AG04450 (cell line): ENCODE data around the gene PARD6B. TPM values are rescaled to one million over a fixed set of nuclear protein-coding genes. Genes with fewer than 3 reads are reported as not detected.

Source experiments
- CTCF ChIA-PET: fragments of 300-600, 350-600 bp; formaldehyde crosslinking; extraction: SDS; loops from one replicate; lab custom pipeline; 2022; ENCODE audit warnings: antibody characterized with exemption, inconsistent platforms; lab: Charles Lee
- POLR2A ChIA-PET: fragments of 350-600 bp; formaldehyde crosslinking; extraction: SDS; loops from one replicate; lab custom pipeline; 2021; ENCODE audit warnings: antibody characterized with exemption, inconsistent platforms; lab: Yijun Ruan, JAX
- DNase-seq: peaks from one replicate; pipeline ENCODE4 v3.0.0-alpha.2; 2011; ENCODE audit warnings: low read depth, low spot score
- H3K27ac ChIP-seq: one replicate; pipeline ENCODE4 v1.5.1; 2012; ENCODE audit warnings: low read depth, low read length, control low read depth
- H3K27me3 ChIP-seq: one replicate; pipeline ENCODE4 v1.6.0; 2012; ENCODE audit warnings: low read length; ENCODE audit not compliant: control insufficient read depth, insufficient read depth
- H3K4me3 ChIP-seq: 2 replicates; pipeline ENCODE4 v1.5.1; 2011; ENCODE audit warnings: mild to moderate bottlenecking, low read depth, low read length, control low read depth
- H3K9me3 ChIP-seq: 2 replicates; pipeline ENCODE4 v1.5.1; 2012; ENCODE audit warnings: low read length; ENCODE audit not compliant: control insufficient read depth, insufficient read depth
- CTCF ChIP-seq: IDR thresholded peaks from 2 replicates; pipeline ENCODE4 v1.5.1; 2011; ENCODE audit warnings: low read depth, low read length, control low read depth, inconsistent platforms
- polyA plus RNA-seq: library from polyadenylated mRNA; depleted of rRNA; stranded (reverse); fragments of >200 nt; gene quantifications from 2 replicates; pipeline ENCODE4 v1.2.3, GENCODE V29; 2011

PARD6B gene
- polyA plus RNA-seq, 1 experiment, result 0.71 TPM

- ChIA-PET POLR2A (interaction anchor here (0.5 to 0.8 kb wide), 2 partner anchors 99 to 107 kb away, joined by 3 read pairs; no protein-coding TSS in a partner anchor), CTCF (interaction anchor here (1.0 to 1.8 kb wide), 4 partner anchors 15 to 92 kb away, joined by 3 to 9 read pairs (median 4); no protein-coding TSS in a partner anchor)
- Histone ChIP-seq H3K9me3 (no peaks in the 10 kb centered on the region), H3K27me3 (peaks cover 2% of the 10 kb centered on the region), H3K4me3 (no peak overlapping the region), H3K27ac (no peak overlapping the region)
- DNase-seq, result no peak
- no peak for TF ChIP-seq CTCF
Measured at GRCh38 chr20:50728486-50728980, 2.8 kb upstream of the PARD6B start.

DNA sequence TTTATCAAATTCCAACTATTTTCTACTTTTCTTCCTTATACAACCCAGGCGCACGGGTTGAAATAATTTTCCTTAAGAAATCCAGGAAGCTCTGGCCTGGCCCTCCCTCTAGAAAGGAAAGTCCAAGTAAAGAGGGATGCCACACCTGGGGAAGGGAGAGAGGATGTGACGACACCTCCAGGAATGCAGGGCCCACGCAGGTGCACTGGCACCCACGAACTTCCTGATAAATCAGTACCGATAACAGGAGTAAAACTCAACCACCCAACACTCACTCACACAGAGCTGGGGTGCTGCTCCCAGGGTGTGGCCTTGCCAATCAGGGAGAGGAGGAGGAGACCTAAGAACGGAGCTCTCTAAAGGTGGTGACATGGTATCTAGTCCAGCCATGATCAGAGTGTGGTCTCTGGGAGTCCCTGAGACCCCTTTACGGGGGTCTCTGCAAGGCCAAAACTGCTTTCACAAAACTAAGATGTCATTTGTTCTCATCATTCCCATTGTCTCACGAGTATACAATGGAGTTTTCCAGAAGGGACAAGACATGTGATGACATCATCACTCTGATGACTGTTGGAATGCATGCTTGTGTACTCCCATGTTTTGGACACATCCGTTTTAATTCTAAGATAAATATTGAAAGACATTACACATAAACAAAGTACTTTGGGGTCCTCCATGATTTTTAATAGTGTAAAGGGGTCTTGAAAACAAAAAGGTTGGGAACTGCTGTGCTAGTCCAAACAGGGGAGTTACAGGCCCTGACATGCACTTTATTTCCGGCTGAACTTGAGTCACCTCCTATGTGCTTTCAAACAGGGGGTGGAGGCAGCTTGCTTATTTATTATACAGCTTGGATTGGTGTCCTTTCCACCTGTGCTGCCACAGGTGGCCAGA is 2.2 kb upstream of the PARD6B start:
- Histone ChIP-seq H3K4me3 (no peak overlapping the region), H3K27ac (peak overlapping the region; percentile 21), H3K9me3 (no peaks in the 10 kb centered on the region), H3K27me3 (peaks cover 2% of the 10 kb centered on the region)
- POLR2A ChIA-PET, result interaction anchor here (0.5 kb wide), 1 partner anchor 107 kb away, joined by 3 read pairs; no protein-coding TSS in a partner anchor
- CTCF ChIA-PET, result interaction anchor here (1.3 to 2.2 kb wide), 3 partner anchors 15 to 93 kb away, joined by 5 to 9 read pairs (median 9); no protein-coding TSS in a partner anchor
- no peak for TF ChIP-seq CTCF
- no peak for DNase-seq

- no peak for TF ChIP-seq CTCF
- POLR2A ChIA-PET, result no interaction called here
- H3K27me3 ChIP-seq, result peaks cover 2% of the 10 kb centered on the region
- DNase-seq, result no peak
- H3K9me3 ChIP-seq, result no peaks in the 10 kb centered on the region
- H3K4me3 ChIP-seq, result peak overlapping the region; percentile 74
- H3K27ac ChIP-seq, result peak overlapping the region; percentile 31
- CTCF ChIA-PET, result interaction anchor here (0.7 to 2.2 kb wide), 3 partner anchors 19 to 216 kb away, joined by 3 to 9 read pairs (median 5); no protein-coding TSS in a partner anchor
Measured at GRCh38 chr20:50729901-50730764, 1.2 kb upstream of the PARD6B start.

- ChIA-PET CTCF (interaction anchor here (0.8 to 2.2 kb wide), 2 partner anchors 19 to 104 kb away, joined by 5 to 9 read pairs; no protein-coding TSS in a partner anchor), POLR2A (no interaction called here)
- peaks cover 2% of the 10 kb centered on the region for H3K27me3 ChIP-seq
- H3K9me3 ChIP-seq, result no peaks in the 10 kb centered on the region
- no peak for TF ChIP-seq CTCF
- DNase-seq, result no peak
- H3K4me3 ChIP-seq, result peak overlapping the region; percentile 74
- H3K27ac ChIP-seq, result peak overlapping the region; percentile 31
Measured at GRCh38 chr20:50730765-50731054, 670 bp upstream of the PARD6B start.
